ENCODE results near the gene C5orf46.

GRCh38 chr5:147880487-147880886, 25.9 kb downstream of the C5orf46 start:
- TF ChIP-seq, protein P1, sequence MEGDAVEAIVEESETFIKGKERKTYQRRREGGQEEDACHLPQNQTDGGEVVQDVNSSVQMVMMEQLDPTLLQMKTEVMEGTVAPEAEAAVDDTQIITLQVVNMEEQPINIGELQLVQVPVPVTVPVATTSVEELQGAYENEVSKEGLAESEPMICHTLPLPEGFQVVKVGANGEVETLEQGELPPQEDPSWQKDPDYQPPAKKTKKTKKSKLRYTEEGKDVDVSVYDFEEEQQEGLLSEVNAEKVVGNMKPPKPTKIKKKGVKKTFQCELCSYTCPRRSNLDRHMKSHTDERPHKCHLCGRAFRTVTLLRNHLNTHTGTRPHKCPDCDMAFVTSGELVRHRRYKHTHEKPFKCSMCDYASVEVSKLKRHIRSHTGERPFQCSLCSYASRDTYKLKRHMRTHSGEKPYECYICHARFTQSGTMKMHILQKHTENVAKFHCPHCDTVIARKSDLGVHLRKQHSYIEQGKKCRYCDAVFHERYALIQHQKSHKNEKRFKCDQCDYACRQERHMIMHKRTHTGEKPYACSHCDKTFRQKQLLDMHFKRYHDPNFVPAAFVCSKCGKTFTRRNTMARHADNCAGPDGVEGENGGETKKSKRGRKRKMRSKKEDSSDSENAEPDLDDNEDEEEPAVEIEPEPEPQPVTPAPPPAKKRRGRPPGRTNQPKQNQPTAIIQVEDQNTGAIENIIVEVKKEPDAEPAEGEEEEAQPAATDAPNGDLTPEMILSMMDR (IDR thresholded peaks at IDR 0.05): no peak
- TF ChIP-seq POLR2A (IDR thresholded peaks at IDR 0.05): no peak

All from tibial nerve (tissue), 3 donors.